Nephron progenitor cell (in vitro differentiated cells): Measurements from ENCODE around the gene MEFV.
"Not testable (repeated sequence)": the region's sequence is repeated elsewhere in the genome, so short reads cannot be mapped to it uniquely, and the experiment has no call there.

Experiments
- DNase-seq: peaks from one replicate; pipeline ENCODE4 v3.0.0; 2021
- H3K27ac Mint-ChIP-seq: 2 replicates; pipeline ENCODE4 v1.8.0; 2021; ENCODE audit warnings: mild to moderate bottlenecking, moderate library complexity, mixed read lengths
- H3K27me3 Mint-ChIP-seq: 2 replicates; pipeline ENCODE4 v1.8.0; 2021; ENCODE audit warnings: mild to moderate bottlenecking, low read depth, mixed read lengths; ENCODE audit not compliant: poor library complexity
- H3K36me3 Mint-ChIP-seq: 2 replicates; pipeline ENCODE4 v1.8.0; 2021; ENCODE audit warnings: low read depth, mixed read lengths
- H3K4me1 Mint-ChIP-seq: 2 replicates; pipeline ENCODE4 v1.8.0; 2021; ENCODE audit warnings: mixed read lengths
- H3K4me3 Mint-ChIP-seq: 2 replicates; pipeline ENCODE4 v1.8.0; 2021; ENCODE audit warnings: mild to moderate bottlenecking, moderate library complexity, mixed read lengths
- H3K9me3 Mint-ChIP-seq: 2 replicates; pipeline ENCODE4 v1.8.0; 2021; ENCODE audit warnings: mild to moderate bottlenecking, moderate library complexity, mixed read lengths
- CTCF ChIP-seq: fragments of 200-600 bp; sonication (generic); IDR thresholded peaks from 2 replicates; pipeline ENCODE4 v1.5.0; 2021; ENCODE audit warnings: antibody characterized with exemption

MEFV gene

GRCh38 chr16:3207086-3207953 is 49.1 kb downstream of the MEFV start:
- no peaks in the 10 kb centered on the region for H3K4me1 Mint-ChIP-seq
- DNase-seq: no peak
- no peaks in the 10 kb centered on the region for H3K36me3 Mint-ChIP-seq
- H3K9me3 Mint-ChIP-seq: peaks cover 80% of the 10 kb centered on the region
- no peak overlapping the region for H3K4me3 Mint-ChIP-seq
- no peak for TF ChIP-seq CTCF
- no peak overlapping the region for H3K27ac Mint-ChIP-seq
- peaks cover 30% of the 10 kb centered on the region for H3K27me3 Mint-ChIP-seq

- not testable (repeated sequence) for H3K27ac Mint-ChIP-seq, H3K36me3 Mint-ChIP-seq, H3K4me1 Mint-ChIP-seq, DNase-seq, H3K4me3 Mint-ChIP-seq
- peaks cover 76% of the 10 kb centered on the region for H3K9me3 Mint-ChIP-seq
- peaks cover 42% of the 10 kb centered on the region for H3K27me3 Mint-ChIP-seq
Measured at GRCh38 chr16:3205939-3206338, 50.5 kb downstream of the MEFV start.

GRCh38 chr16:3202903-3203539 is 53.4 kb downstream of the MEFV start:
- Mint-ChIP-seq H3K27ac (no peak overlapping the region), H3K27me3 (peaks cover 58% of the 10 kb centered on the region), H3K4me1 (no peaks in the 10 kb centered on the region), H3K36me3 (no peaks in the 10 kb centered on the region), H3K9me3 (peaks cover 56% of the 10 kb centered on the region), H3K4me3 (no peak overlapping the region)
- DNase-seq: no peak
- no peak for TF ChIP-seq CTCF

- TF ChIP-seq CTCF: no peak
- no peaks in the 10 kb centered on the region for H3K36me3 Mint-ChIP-seq
- H3K9me3 Mint-ChIP-seq: peaks cover 29% of the 10 kb centered on the region
- peaks cover 80% of the 10 kb centered on the region for H3K27me3 Mint-ChIP-seq
- H3K4me3 Mint-ChIP-seq: no peak overlapping the region
- no peak overlapping the region for H3K27ac Mint-ChIP-seq
- DNase-seq: no peak
- H3K4me1 Mint-ChIP-seq: no peaks in the 10 kb centered on the region
Measured at GRCh38 chr16:3198334-3199072, 57.9 kb downstream of the MEFV start.

GRCh38 chr16:3197694-3198333 is 58.6 kb downstream of the MEFV start:
- H3K36me3 Mint-ChIP-seq, DNase-seq, H3K4me3 Mint-ChIP-seq, H3K27ac Mint-ChIP-seq, H3K4me1 Mint-ChIP-seq: not testable (repeated sequence)
- Mint-ChIP-seq H3K9me3 (peaks cover 36% of the 10 kb centered on the region), H3K27me3 (peaks cover 86% of the 10 kb centered on the region)

- DNase-seq: no peak
- Mint-ChIP-seq H3K4me1 (peaks cover 4% of the 10 kb centered on the region), H3K27ac (no peak overlapping the region), H3K9me3 (peaks cover 40% of the 10 kb centered on the region), H3K4me3 (no peak overlapping the region), H3K36me3 (no peaks in the 10 kb centered on the region), H3K27me3 (peaks cover 90% of the 10 kb centered on the region)
- TF ChIP-seq CTCF: no peak
Measured at GRCh38 chr16:3195975-3196374, 60.5 kb downstream of the MEFV start.
